SK-N-SH treated with all-trans-retinoic acid at 6 μM for 48 hours (cell line): ENCODE data around the gene SPON1.

Experiments
- ATAC-seq: fragments of 200-7000 bp; cut with Tn5 transposase; 3 replicates; pipeline ENCODE4 v1.9.1; 2020; ENCODE audit warnings: mild to moderate bottlenecking, moderate library complexity
- ARNTL ChIP-seq: fragments of 450-650 bp; formaldehyde crosslinking; IDR thresholded peaks from 2 replicates; pipeline ENCODE4 v1.5.0; 2020; ENCODE audit warnings: low read depth, mild to moderate bottlenecking, moderate library complexity, borderline replicate concordance
- BACH2 ChIP-seq: fragments of 250-450 bp; sonication (Bioruptor Pico); IDR thresholded peaks from 2 replicates; pipeline ENCODE4 v1.9.0; 2021; ENCODE audit warnings: mild to moderate bottlenecking, borderline replicate concordance
- CSDC2 ChIP-seq: fragments of 250-450 bp; sonication (Bioruptor Pico); IDR thresholded peaks from 2 replicates; pipeline ENCODE4 v1.5.0; 2020; ENCODE audit warnings: mild to moderate bottlenecking, moderate library complexity
- CSRNP3 ChIP-seq: fragments of 250-450 bp; sonication (Bioruptor Pico); IDR thresholded peaks from 2 replicates; pipeline ENCODE4 v1.5.1; 2021; ENCODE audit warnings: mild to moderate bottlenecking, moderate library complexity
- GLIS3 ChIP-seq: fragments of 250-450 bp; sonication (Bioruptor Pico); IDR thresholded peaks from 2 replicates; pipeline ENCODE4 v1.5.0; 2020; ENCODE audit warnings: mild to moderate bottlenecking, moderate library complexity
- ISL1 ChIP-seq: fragments of 250-450 bp; sonication (Bioruptor Pico); IDR thresholded peaks from 2 replicates; pipeline ENCODE4 v2.1.2; 2022; ENCODE audit warnings: mild to moderate bottlenecking, moderate library complexity
- OSR1 ChIP-seq: fragments of 250-450 bp; sonication (Bioruptor Pico); IDR thresholded peaks from 2 replicates; pipeline ENCODE4 v1.8.0; 2022; ENCODE audit warnings: moderate library complexity, mild to moderate bottlenecking, inconsistent platforms
- PPARA ChIP-seq: fragments of 250-450 bp; sonication (Bioruptor Pico); IDR thresholded peaks from 2 replicates; pipeline ENCODE4 v1.5.0; 2020; ENCODE audit warnings: mild to moderate bottlenecking, borderline replicate concordance
- RARB ChIP-seq: fragments of 250-450 bp; sonication (Bioruptor Pico); IDR thresholded peaks from 2 replicates; pipeline ENCODE4 v1.8.0; 2021; ENCODE audit warnings: mild to moderate bottlenecking, moderate library complexity
- TCF4 ChIP-seq: fragments of 250-450 bp; sonication (Bioruptor Pico); IDR thresholded peaks from 2 replicates; pipeline ENCODE4 v1.8.0; 2021; ENCODE audit warnings: mild to moderate bottlenecking, moderate library complexity, borderline replicate concordance
- TOX ChIP-seq: fragments of 250-450 bp; sonication (Bioruptor Pico); IDR thresholded peaks from 2 replicates; pipeline ENCODE4 v1.8.0; 2021; ENCODE audit warnings: mild to moderate bottlenecking, moderate library complexity, borderline replicate concordance
- ZC3H10 ChIP-seq: fragments of 250-450 bp; sonication (Bioruptor Pico); IDR thresholded peaks from 2 replicates; pipeline ENCODE4 v1.5.1; 2021; ENCODE audit warnings: mild to moderate bottlenecking, moderate library complexity
- ZFP3 ChIP-seq: fragments of 250-450 bp; sonication (Bioruptor Pico); IDR thresholded peaks from 2 replicates; pipeline ENCODE4 v1.5.0; 2020; ENCODE audit warnings: mild to moderate bottlenecking, moderate library complexity
- ZFP30 ChIP-seq: fragments of 450-650 bp; formaldehyde crosslinking; IDR thresholded peaks from 2 replicates; pipeline ENCODE4 v1.5.0; 2022; ENCODE audit warnings: mild to moderate bottlenecking, moderate library complexity
- ZNF565 ChIP-seq: fragments of 450-650 bp; formaldehyde crosslinking; conservative IDR thresholded peaks from 2 replicates; pipeline ENCODE4 v1.5.0; 2020; ENCODE audit warnings: low read depth, mild to moderate bottlenecking, moderate library complexity
- ZNF70 ChIP-seq: fragments of 450-650 bp; formaldehyde crosslinking; IDR thresholded peaks from 2 replicates; pipeline ENCODE4 v1.5.0; 2020; ENCODE audit warnings: mild to moderate bottlenecking, moderate library complexity
- ZNF8 ChIP-seq: fragments of 450-650 bp; formaldehyde crosslinking; IDR thresholded peaks from 2 replicates; pipeline ENCODE4 v1.5.0; 2020; ENCODE audit warnings: mild to moderate bottlenecking, moderate library complexity
- TF ChIP-seq, protein P1 (sequence below): fragments of 250-450 bp; sonication (Bioruptor Pico); IDR thresholded peaks from 2 replicates; pipeline ENCODE4 v1.5.1; 2020; ENCODE audit warnings: low read depth, mild to moderate bottlenecking, moderate library complexity
- TF ChIP-seq, protein P2 (sequence below): fragments of 250-450 bp; sonication (Bioruptor Pico); IDR thresholded peaks from 2 replicates; pipeline ENCODE4 v1.8.0; 2021; ENCODE audit warnings: low read depth, mild to moderate bottlenecking, moderate library complexity, borderline replicate concordance
- TF ChIP-seq, protein P3 (sequence below): fragments of 250-450 bp; sonication (Bioruptor Pico); IDR thresholded peaks from 2 replicates; pipeline ENCODE4 v1.5.0; 2020; ENCODE audit warnings: mild to moderate bottlenecking, moderate library complexity
- TF ChIP-seq, protein P4 (sequence below): fragments of 250-450 bp; sonication (Bioruptor Pico); IDR thresholded peaks from 2 replicates; pipeline ENCODE4 v1.8.0; 2020; ENCODE audit warnings: mild to moderate bottlenecking, moderate library complexity, borderline replicate concordance

SPON1 gene

GRCh38 chr11:14193644-14194043 is 231.1 kb downstream of the SPON1 start:
- no peak for ATAC-seq
- TF ChIP-seq PPARA: no peak
- no peak for TF ChIP-seq ZNF70
- TF ChIP-seq BACH2 (CRISPR knock-in tag): no peak
- TF ChIP-seq ARNTL (CRISPR knock-in tag): no peak
- no peak for TF ChIP-seq OSR1
- TF ChIP-seq ZNF565 (CRISPR knock-in tag): no peak
- TF ChIP-seq CSDC2 (CRISPR knock-in tag): no peak
- no peak for TF ChIP-seq CSRNP3 (CRISPR knock-in tag)
- TF ChIP-seq TCF4 (CRISPR knock-in tag): no peak
- TF ChIP-seq, protein P1, sequence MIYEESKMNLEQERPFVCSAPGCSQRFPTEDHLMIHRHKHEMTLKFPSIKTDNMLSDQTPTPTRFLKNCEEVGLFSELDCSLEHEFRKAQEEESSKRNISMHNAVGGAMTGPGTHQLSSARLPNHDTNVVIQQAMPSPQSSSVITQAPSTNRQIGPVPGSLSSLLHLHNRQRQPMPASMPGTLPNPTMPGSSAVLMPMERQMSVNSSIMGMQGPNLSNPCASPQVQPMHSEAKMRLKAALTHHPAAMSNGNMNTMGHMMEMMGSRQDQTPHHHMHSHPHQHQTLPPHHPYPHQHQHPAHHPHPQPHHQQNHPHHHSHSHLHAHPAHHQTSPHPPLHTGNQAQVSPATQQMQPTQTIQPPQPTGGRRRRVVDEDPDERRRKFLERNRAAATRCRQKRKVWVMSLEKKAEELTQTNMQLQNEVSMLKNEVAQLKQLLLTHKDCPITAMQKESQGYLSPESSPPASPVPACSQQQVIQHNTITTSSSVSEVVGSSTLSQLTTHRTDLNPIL (CRISPR knock-in tag): no peak
- TF ChIP-seq ZNF8: no peak
- no peak for TF ChIP-seq ISL1 (CRISPR knock-in tag)
- TF ChIP-seq RARB (CRISPR knock-in tag): no peak
- no peak for TF ChIP-seq ZFP3 (CRISPR knock-in tag)
- TF ChIP-seq ZC3H10 (CRISPR knock-in tag): no peak

DNA sequence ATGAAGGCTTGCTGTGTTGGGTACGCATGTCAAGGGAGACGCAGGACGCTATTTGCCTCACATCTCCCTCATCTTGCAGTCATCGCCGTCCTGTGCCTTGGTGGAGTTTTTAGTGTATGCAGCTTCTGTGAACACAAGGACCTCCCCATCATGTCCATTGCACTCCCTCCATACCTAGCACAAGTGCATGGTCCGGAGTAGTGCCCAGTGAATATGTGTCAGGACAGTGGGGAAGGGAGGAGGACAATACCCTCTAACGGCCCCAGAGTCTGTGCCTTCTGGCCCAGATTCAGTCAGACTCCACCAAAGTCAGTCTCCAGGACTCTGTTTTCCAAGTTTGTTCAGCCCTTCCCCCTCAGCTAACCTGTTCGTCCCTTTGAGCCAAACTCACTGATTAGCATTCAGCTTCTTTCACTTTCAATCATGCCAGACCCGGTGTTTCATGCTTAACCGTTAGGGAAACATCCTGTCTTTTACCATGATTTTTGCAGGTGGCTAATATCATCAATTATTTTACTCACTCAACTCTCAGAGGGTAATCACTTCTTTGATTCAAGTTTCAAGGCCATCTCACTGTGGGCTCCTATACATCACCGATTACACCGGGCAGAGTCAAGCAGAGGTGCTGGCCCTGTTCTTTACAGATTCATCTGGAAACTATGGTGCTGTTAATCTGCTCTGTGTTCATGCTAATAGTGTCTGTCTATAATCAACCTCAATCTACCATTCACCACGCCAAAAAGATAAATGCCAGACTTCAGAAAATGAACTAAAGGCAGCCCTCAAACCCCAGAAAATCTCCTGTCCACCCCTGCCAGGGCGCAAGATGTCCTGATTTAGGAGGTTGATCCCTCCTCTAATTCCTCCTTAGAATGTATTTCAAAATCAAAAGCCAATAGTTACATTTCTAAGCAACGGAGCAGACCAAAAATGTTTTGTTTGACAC is 240.0 kb downstream of the SPON1 start:
- peak; percentile 55 for ATAC-seq
- TF ChIP-seq, protein P2, sequence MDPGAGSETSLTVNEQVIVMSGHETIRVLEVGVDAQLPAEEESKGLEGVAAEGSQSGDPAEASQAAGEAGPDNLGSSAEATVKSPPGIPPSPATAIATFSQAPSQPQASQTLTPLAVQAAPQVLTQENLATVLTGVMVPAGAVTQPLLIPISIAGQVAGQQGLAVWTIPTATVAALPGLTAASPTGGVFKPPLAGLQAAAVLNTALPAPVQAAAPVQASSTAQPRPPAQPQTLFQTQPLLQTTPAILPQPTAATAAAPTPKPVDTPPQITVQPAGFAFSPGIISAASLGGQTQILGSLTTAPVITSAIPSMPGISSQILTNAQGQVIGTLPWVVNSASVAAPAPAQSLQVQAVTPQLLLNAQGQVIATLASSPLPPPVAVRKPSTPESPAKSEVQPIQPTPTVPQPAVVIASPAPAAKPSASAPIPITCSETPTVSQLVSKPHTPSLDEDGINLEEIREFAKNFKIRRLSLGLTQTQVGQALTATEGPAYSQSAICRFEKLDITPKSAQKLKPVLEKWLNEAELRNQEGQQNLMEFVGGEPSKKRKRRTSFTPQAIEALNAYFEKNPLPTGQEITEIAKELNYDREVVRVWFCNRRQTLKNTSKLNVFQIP (CRISPR knock-in tag): no peak
- TF ChIP-seq TCF4 (CRISPR knock-in tag): peak; percentile 18; the same call in 1 of the 2 replicates
- TF ChIP-seq, all 23 proteins: peak for 1

GRCh38 chr11:14203321-14203720 is 240.8 kb downstream of the SPON1 start:
- TF ChIP-seq, protein P3, sequence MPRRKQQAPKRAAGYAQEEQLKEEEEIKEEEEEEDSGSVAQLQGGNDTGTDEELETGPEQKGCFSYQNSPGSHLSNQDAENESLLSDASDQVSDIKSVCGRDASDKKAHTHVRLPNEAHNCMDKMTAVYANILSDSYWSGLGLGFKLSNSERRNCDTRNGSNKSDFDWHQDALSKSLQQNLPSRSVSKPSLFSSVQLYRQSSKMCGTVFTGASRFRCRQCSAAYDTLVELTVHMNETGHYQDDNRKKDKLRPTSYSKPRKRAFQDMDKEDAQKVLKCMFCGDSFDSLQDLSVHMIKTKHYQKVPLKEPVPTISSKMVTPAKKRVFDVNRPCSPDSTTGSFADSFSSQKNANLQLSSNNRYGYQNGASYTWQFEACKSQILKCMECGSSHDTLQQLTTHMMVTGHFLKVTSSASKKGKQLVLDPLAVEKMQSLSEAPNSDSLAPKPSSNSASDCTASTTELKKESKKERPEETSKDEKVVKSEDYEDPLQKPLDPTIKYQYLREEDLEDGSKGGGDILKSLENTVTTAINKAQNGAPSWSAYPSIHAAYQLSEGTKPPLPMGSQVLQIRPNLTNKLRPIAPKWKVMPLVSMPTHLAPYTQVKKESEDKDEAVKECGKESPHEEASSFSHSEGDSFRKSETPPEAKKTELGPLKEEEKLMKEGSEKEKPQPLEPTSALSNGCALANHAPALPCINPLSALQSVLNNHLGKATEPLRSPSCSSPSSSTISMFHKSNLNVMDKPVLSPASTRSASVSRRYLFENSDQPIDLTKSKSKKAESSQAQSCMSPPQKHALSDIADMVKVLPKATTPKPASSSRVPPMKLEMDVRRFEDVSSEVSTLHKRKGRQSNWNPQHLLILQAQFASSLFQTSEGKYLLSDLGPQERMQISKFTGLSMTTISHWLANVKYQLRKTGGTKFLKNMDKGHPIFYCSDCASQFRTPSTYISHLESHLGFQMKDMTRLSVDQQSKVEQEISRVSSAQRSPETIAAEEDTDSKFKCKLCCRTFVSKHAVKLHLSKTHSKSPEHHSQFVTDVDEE (CRISPR knock-in tag): no peak
- TF ChIP-seq ZNF565 (CRISPR knock-in tag) (no peak), ISL1 (CRISPR knock-in tag) (no peak), ZNF70 (no peak), TCF4 (CRISPR knock-in tag) (no peak), BACH2 (CRISPR knock-in tag) (no peak), GLIS3 (CRISPR knock-in tag) (no peak), ZC3H10 (CRISPR knock-in tag) (no peak), CSDC2 (CRISPR knock-in tag) (no peak), TOX (CRISPR knock-in tag) (no peak), OSR1 (no peak), ZFP3 (CRISPR knock-in tag) (no peak), ARNTL (CRISPR knock-in tag) (no peak), ZFP30 (CRISPR knock-in tag) (no peak), PPARA (no peak)
- TF ChIP-seq, protein P2 (CRISPR knock-in tag): no peak
- TF ChIP-seq, protein P4, sequence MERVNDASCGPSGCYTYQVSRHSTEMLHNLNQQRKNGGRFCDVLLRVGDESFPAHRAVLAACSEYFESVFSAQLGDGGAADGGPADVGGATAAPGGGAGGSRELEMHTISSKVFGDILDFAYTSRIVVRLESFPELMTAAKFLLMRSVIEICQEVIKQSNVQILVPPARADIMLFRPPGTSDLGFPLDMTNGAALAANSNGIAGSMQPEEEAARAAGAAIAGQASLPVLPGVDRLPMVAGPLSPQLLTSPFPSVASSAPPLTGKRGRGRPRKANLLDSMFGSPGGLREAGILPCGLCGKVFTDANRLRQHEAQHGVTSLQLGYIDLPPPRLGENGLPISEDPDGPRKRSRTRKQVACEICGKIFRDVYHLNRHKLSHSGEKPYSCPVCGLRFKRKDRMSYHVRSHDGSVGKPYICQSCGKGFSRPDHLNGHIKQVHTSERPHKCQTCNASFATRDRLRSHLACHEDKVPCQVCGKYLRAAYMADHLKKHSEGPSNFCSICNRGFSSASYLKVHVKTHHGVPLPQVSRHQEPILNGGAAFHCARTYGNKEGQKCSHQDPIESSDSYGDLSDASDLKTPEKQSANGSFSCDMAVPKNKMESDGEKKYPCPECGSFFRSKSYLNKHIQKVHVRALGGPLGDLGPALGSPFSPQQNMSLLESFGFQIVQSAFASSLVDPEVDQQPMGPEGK: no peak
- ATAC-seq: no peak
